ENCODE results near the gene USF2.

DNA sequence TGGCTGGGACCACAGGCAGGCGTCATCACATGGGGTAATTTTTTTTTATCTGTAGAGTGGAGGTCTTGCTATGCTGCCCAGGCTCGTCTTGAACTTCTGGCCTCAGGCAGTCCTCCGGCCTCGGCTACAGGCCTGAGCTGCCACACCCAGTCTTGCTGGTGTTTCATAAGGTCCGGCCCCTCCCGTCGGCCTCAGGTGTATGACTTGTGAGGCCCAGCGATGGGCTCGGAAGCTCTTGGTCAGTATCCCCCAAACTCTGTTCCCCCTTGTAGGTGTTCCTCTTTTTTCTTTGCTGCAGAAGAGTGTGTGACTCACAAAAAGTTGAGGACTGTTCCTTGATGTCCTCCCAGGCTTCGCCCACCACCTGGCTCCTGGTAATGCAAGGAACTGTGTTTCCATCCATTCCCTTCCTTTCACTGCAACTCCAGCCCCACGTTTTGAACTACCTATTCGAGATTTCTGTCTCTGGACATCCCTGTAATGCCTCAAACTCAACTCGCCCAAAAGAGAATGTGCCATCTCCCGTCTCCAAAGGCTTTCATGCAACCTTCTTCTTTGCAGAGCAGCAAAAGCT is 5.0 kb downstream of the USF2 start:
- TF ChIP-seq, protein P1, sequence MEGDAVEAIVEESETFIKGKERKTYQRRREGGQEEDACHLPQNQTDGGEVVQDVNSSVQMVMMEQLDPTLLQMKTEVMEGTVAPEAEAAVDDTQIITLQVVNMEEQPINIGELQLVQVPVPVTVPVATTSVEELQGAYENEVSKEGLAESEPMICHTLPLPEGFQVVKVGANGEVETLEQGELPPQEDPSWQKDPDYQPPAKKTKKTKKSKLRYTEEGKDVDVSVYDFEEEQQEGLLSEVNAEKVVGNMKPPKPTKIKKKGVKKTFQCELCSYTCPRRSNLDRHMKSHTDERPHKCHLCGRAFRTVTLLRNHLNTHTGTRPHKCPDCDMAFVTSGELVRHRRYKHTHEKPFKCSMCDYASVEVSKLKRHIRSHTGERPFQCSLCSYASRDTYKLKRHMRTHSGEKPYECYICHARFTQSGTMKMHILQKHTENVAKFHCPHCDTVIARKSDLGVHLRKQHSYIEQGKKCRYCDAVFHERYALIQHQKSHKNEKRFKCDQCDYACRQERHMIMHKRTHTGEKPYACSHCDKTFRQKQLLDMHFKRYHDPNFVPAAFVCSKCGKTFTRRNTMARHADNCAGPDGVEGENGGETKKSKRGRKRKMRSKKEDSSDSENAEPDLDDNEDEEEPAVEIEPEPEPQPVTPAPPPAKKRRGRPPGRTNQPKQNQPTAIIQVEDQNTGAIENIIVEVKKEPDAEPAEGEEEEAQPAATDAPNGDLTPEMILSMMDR (IDR thresholded peaks at IDR 0.05): no peak
- no peak for TF ChIP-seq POLR2AphosphoS5 (IDR thresholded peaks at IDR 0.05; ENCODE audit: low read depth, low read length)

All from Panc1 (cell line).